ENCODE measurements around the gene TBC1D22A.

The TBC1D22A gene

DNA sequence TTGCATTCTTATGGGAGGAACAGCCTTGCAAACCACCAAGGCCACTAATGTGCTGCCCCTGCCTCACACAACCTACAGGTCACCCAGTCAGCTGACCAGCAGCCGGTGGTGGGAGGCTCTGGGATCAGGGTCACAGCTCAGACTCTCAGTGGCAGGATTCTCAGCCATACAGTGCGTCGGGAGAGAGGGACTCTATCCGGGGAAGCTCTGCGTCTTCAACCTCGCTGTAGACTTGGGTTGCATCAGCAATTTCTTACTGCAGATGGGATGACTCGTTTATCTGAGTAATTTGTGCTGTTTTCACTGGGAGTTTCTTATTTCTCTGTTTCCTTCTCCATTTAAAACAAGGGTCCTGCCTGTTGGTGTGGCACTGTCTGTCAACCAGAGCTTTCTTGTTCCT lies 257.7 kb downstream of the TBC1D22A start:
- TF ChIP-seq EZH2 (IDR thresholded peaks at IDR 0.05; ENCODE audit: borderline replicate concordance, low read length) (no peak), CTCF (IDR thresholded peaks at IDR 0.05; ENCODE audit: low read length) (no peak)
- H2AFZ ChIP-seq (ENCODE audit: low read length) = no peak overlapping the region

DNA sequence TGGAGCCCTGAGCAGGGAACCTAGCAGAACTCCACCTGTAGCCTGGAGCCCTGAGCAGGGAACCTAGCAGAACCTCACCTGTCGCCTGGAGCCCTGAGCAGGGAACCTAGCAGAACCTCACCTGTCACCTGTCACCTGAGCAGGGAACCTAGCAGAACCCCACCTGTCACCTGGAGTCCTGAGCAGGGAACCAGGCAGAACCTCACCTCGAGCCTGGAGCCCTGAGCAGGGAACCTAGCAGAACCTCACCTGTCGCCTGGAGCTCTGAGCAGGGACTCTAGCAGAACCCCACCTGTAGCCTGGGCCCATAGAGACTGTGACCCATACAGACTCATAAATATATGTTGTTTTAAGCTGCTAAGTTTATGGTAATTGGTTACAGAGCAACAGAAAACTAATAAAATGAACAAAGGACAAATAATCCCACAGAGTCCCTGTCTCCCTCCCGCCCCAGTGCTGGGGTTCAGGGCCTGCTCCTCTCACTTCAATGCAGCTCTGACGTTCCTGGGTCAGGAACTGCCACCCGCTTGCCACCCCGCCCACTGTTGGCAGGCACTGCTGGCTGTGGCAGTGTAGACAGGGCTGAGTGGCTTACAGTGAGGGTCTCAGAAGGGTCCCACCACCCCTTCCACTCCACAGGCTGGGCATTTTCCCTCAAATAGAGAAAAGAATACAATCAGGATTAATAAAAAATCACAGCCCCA lies 259.1 kb downstream of the TBC1D22A start:
- Histone ChIP-seq H3K27ac (ENCODE audit: low read depth, low read length, poor library complexity, severe bottlenecking) (no peak overlapping the region), H3K4me3 (ENCODE audit: low read depth, low read length, poor library complexity, severe bottlenecking) (no peak overlapping the region), H3K9me2 (ENCODE audit: low read depth, low read length) (no peaks in the 10 kb centered on the region), H3K9ac (ENCODE audit: low read length) (no peak overlapping the region), H3K9me3 (ENCODE audit: low read length) (peaks cover 25% of the 10 kb centered on the region), H3F3A (ENCODE audit: insufficient read depth, low read length) (no peaks in the 10 kb centered on the region), H3K4me1 (ENCODE audit: insufficient read depth, low read length, severe bottlenecking) (no peaks in the 10 kb centered on the region), H3K27me3 (ENCODE audit: insufficient read depth, low read length) (no peaks in the 10 kb centered on the region), H3K36me3 (ENCODE audit: insufficient read depth, low read length) (peaks cover 27% of the 10 kb centered on the region), H3K79me2 (ENCODE audit: insufficient read depth, low read length) (no peaks in the 10 kb centered on the region), H3K4me2 (ENCODE audit: low read length) (no peak overlapping the region), H2AFZ (ENCODE audit: low read length) (no peak overlapping the region), H4K20me1 (ENCODE audit: insufficient read depth, low read length) (no peaks in the 10 kb centered on the region)
- no peak for TF ChIP-seq EZH2 (IDR thresholded peaks at IDR 0.05; ENCODE audit: borderline replicate concordance, low read length)
- TF ChIP-seq CTCF (IDR thresholded peaks at IDR 0.05; ENCODE audit: low read length) = no peak

More for the DNA sequence above, 257.7 kb downstream of the TBC1D22A start:
- H3K36me3 ChIP-seq (ENCODE audit: insufficient read depth, low read length) = peaks cover 29% of the 10 kb centered on the region
- H3K79me2 ChIP-seq (ENCODE audit: insufficient read depth, low read length) = no peaks in the 10 kb centered on the region
- H3K4me2 ChIP-seq (ENCODE audit: low read length) = no peak overlapping the region
- no peaks in the 10 kb centered on the region for H4K20me1 ChIP-seq (ENCODE audit: insufficient read depth, low read length)
- no peaks in the 10 kb centered on the region for H3K4me1 ChIP-seq (ENCODE audit: insufficient read depth, low read length, severe bottlenecking)
- H3K9me3 ChIP-seq (ENCODE audit: low read length) = peaks cover 25% of the 10 kb centered on the region
- no peaks in the 10 kb centered on the region for H3K9me2 ChIP-seq (ENCODE audit: low read depth, low read length)
- H3K4me3 ChIP-seq (ENCODE audit: low read depth, low read length, poor library complexity, severe bottlenecking) = no peak overlapping the region
- no peak overlapping the region for H3K9ac ChIP-seq (ENCODE audit: low read length)
- H3F3A ChIP-seq (ENCODE audit: insufficient read depth, low read length) = no peaks in the 10 kb centered on the region
- H3K27ac ChIP-seq (ENCODE audit: low read depth, low read length, poor library complexity, severe bottlenecking) = no peak overlapping the region
- no peaks in the 10 kb centered on the region for H3K27me3 ChIP-seq (ENCODE audit: insufficient read depth, low read length)

- no peaks in the 10 kb centered on the region for H3K4me1 ChIP-seq (ENCODE audit: insufficient read depth, low read length, severe bottlenecking)
- no peak overlapping the region for H3K4me2 ChIP-seq (ENCODE audit: low read length)
- no peak overlapping the region for H3K4me3 ChIP-seq (ENCODE audit: low read depth, low read length, poor library complexity, severe bottlenecking)
- H3K27ac ChIP-seq (ENCODE audit: low read depth, low read length, poor library complexity, severe bottlenecking) = no peak overlapping the region
- H2AFZ ChIP-seq (ENCODE audit: low read length) = no peak overlapping the region
- H3F3A ChIP-seq (ENCODE audit: insufficient read depth, low read length) = no peaks in the 10 kb centered on the region
- no peak overlapping the region for H3K9ac ChIP-seq (ENCODE audit: low read length)
- peaks cover 25% of the 10 kb centered on the region for H3K9me3 ChIP-seq (ENCODE audit: low read length)
- no peaks in the 10 kb centered on the region for H3K27me3 ChIP-seq (ENCODE audit: insufficient read depth, low read length)
- no peaks in the 10 kb centered on the region for H3K79me2 ChIP-seq (ENCODE audit: insufficient read depth, low read length)
- TF ChIP-seq EZH2 (IDR thresholded peaks at IDR 0.05; ENCODE audit: borderline replicate concordance, low read length) = no peak
- TF ChIP-seq CTCF (IDR thresholded peaks at IDR 0.05; ENCODE audit: low read length) = no peak
- no peaks in the 10 kb centered on the region for H3K9me2 ChIP-seq (ENCODE audit: low read depth, low read length)
- no peaks in the 10 kb centered on the region for H4K20me1 ChIP-seq (ENCODE audit: insufficient read depth, low read length)
- H3K36me3 ChIP-seq (ENCODE audit: insufficient read depth, low read length) = peaks cover 24% of the 10 kb centered on the region
These were observed 259.6 kb downstream of the TBC1D22A start for GRCh38 chr22:47022075-47022473.
